Liver (tissue), 3 donors: ENCODE results near the gene VAPB.

Source experiments
- ATF3 ChIP-seq: IDR thresholded peaks from 2 replicates; pipeline ENCODE4 v1.6.1; 2016; ENCODE audit warnings: antibody characterized with exemption
- CTCF ChIP-seq: fragments of 150-350 bp; IDR thresholded peaks from 2 replicates; pipeline ENCODE4 v1.5.1; 2017; ENCODE audit warnings: improper control_type of control experiment, low read depth, low read length; ENCODE audit not compliant: missing input control
- EGR1 ChIP-seq, 2 donors: IDR thresholded peaks; 2 replicates each; pipeline ENCODE4 v1.6.1; 2016 to 2018; ENCODE audit warnings: antibody characterized with exemption in 2 of 2, low read depth in 2 of 2
- GABPA ChIP-seq, 2 donors: IDR thresholded peaks in 1 of 2; conservative IDR thresholded peaks in 1 of 2; 2 replicates each; pipeline ENCODE4 v1.6.1; 2016; ENCODE audit warnings: antibody characterized with exemption in 2 of 2, mild to moderate bottlenecking in 1 of 2, moderate library complexity in 1 of 2
- JUND ChIP-seq, 2 donors: IDR thresholded peaks; 2 replicates each; pipeline ENCODE4 v1.6.1; 2016; ENCODE audit warnings: antibody characterized with exemption in 2 of 2
- MAX ChIP-seq: IDR thresholded peaks from 2 replicates; pipeline ENCODE4 v1.6.1; 2016; ENCODE audit warnings: antibody characterized with exemption
- RAD21 ChIP-seq, 2 donors: IDR thresholded peaks; 2 replicates each; pipeline ENCODE4 v1.6.1; 2016; ENCODE audit warnings: antibody characterized with exemption in 2 of 2, mild to moderate bottlenecking in 2 of 2
- REST ChIP-seq: IDR thresholded peaks from 2 replicates; pipeline ENCODE4 v1.6.1; 2016; ENCODE audit warnings: antibody characterized with exemption, mild to moderate bottlenecking
- RXRA ChIP-seq, 2 donors: IDR thresholded peaks; 2 replicates each; pipeline ENCODE4 v1.6.1; 2017 to 2018; ENCODE audit warnings: antibody characterized with exemption in 2 of 2, mild to moderate bottlenecking in 1 of 2
- SP1 ChIP-seq: IDR thresholded peaks from 2 replicates; pipeline ENCODE4 v1.6.1; 2018; ENCODE audit warnings: antibody characterized with exemption, mild to moderate bottlenecking
- YY1 ChIP-seq: IDR thresholded peaks from 2 replicates; pipeline ENCODE4 v1.6.1; 2016; ENCODE audit warnings: antibody characterized with exemption, mild to moderate bottlenecking
- ZBTB33 ChIP-seq: IDR thresholded peaks from 2 replicates; pipeline ENCODE4 v1.6.1; 2016; ENCODE audit warnings: antibody characterized with exemption
- donor health status: healthy.
- donor health status: healthy.

- TF ChIP-seq JUND (IDR thresholded peaks at IDR 0.05) (no peak), RXRA (IDR thresholded peaks at IDR 0.05) (no peak), CTCF (no peak), MAX (no peak), GABPA (IDR thresholded peaks at IDR 0.05 in 1 of 2, conservative IDR thresholded peaks at IDR 0.05 in 1 of 2) (no peak), REST (no peak), RAD21 (IDR thresholded peaks at IDR 0.05) (no peak), ZBTB33 (no peak), YY1 (no peak), SP1 (no peak), ATF3 (no peak), EGR1 (IDR thresholded peaks at IDR 0.05; ENCODE audit: low read depth in 2 of 2) (no peak)
These were observed 35.4 kb downstream of the VAPB start for GRCh38 chr20:58424218-58424969.
